HepG2 (cell line): Measurements from ENCODE around the gene TJAP1. TPM values are rescaled to one million over a fixed set of nuclear protein-coding genes. Genes with fewer than 3 reads are reported as not detected.

ENCODE experiments used
- JUN ChIP-seq: sonication (generic); formaldehyde crosslinking; IDR thresholded peaks from 2 replicates; pipeline ENCODE4 v1.4.0; 2020; ENCODE audit warnings: mild to moderate bottlenecking, missing genetic modification reagents
- MTF2 ChIP-seq: sonication (generic); formaldehyde crosslinking; IDR thresholded peaks from 2 replicates; pipeline ENCODE4 v1.5.0; 2020; ENCODE audit warnings: missing genetic modification reagents, borderline replicate concordance
- NR1H2 ChIP-seq: sonication (generic); formaldehyde crosslinking; IDR thresholded peaks from 2 replicates; pipeline ENCODE4 v1.8.1; 2022; ENCODE audit warnings: low read depth, missing genetic modification reagents, borderline replicate concordance
- NR2F1 ChIP-seq, 2 experiments: fragments of 450-650 bp in 1 of 2; formaldehyde crosslinking in 1 of 2; IDR thresholded peaks; 2 replicates each; pipeline versions ENCODE4 v1.5.0 to v1.6.1; 2016 to 2020; ENCODE audit warnings: mild to moderate bottlenecking in 1 of 2, missing compliant biosample characterization in 1 of 2, missing genetic modification reagents in 1 of 2, moderate library complexity in 1 of 2
- REPIN1 ChIP-seq: sonication (generic); formaldehyde crosslinking; IDR thresholded peaks from 2 replicates; pipeline ENCODE4 v1.8.0; 2022; ENCODE audit warnings: missing genetic modification reagents, low read depth, mild to moderate bottlenecking, borderline replicate concordance
- SP1 ChIP-seq, 2 experiments: fragments of 450-650 bp in 1 of 2; sonication (generic) in 1 of 2; formaldehyde crosslinking in 1 of 2; IDR thresholded peaks; 2 replicates each; pipeline versions ENCODE4 v1.4.0 to v1.6.1; 2016 to 2020; ENCODE audit warnings: missing genetic modification reagents in 1 of 2
- U2AF1 ChIP-seq: fragments of 200-400 bp; formaldehyde crosslinking; optimal IDR thresholded peaks from 2 replicates; pipeline ENCODE3; 2017; ENCODE audit warnings: mild to moderate bottlenecking, low read depth, low read length
- ZNF383 ChIP-seq: sonication (generic); formaldehyde crosslinking; IDR thresholded peaks from 2 replicates; pipeline ENCODE4 v1.4.0; 2020; ENCODE audit warnings: missing genetic modification reagents, mild to moderate bottlenecking, borderline replicate concordance
- ZNF44 ChIP-seq: sonication (generic); formaldehyde crosslinking; IDR thresholded peaks from 2 replicates; pipeline ENCODE4 v1.5.1; 2020; ENCODE audit warnings: mild to moderate bottlenecking, missing genetic modification reagents
- ZNF530 ChIP-seq: sonication (generic); formaldehyde crosslinking; IDR thresholded peaks from 2 replicates; pipeline ENCODE4 v1.5.0; 2020; ENCODE audit warnings: low read depth, mild to moderate bottlenecking, missing genetic modification reagents
- polyA plus RNA-seq, 8 experiments: library from polyadenylated mRNA; depleted of rRNA in 3 of 8; stranded (reverse) in 7 of 8; unstranded in 1 of 8; fragments of >200 nt; fragmentation: Illumina TruSeq in 4 of 8; extraction: Trizol in 4 of 8; gene quantifications; 2 replicates each; pipeline versions ENCODE4 v1.2.1 to v1.2.3, GENCODE V29; 2011 to 2016; ENCODE audit warnings: low read depth in 4 of 8, missing spikeins in 1 of 8, mixed read lengths in 1 of 8; ENCODE audit not compliant: insufficient read depth in 1 of 8
- total RNA-seq, 5 experiments: library from RNA; depleted of rRNA; stranded (reverse); fragments of >200 nt; fragmentation: Illumina TruSeq; extraction: Trizol; gene quantifications; 2 replicates each; pipeline ENCODE4 v1.2.3, GENCODE V29; 2016; ENCODE audit warnings: low read depth in 1 of 5
- TF ChIP-seq, protein P1 (sequence below), 2 experiments: fragments of 450-650 bp in 1 of 2; sonication (generic) in 1 of 2; formaldehyde crosslinking; IDR thresholded peaks; 2 replicates each; pipeline versions ENCODE4 v1.5.0 to v1.8.0; 2020 to 2022; ENCODE audit warnings: mild to moderate bottlenecking in 1 of 2, missing genetic modification reagents in 1 of 2
- TF ChIP-seq, protein P2 (sequence below): sonication (generic); formaldehyde crosslinking; IDR thresholded peaks from 2 replicates; pipeline ENCODE4 v1.5.1; 2020; ENCODE audit warnings: mild to moderate bottlenecking, missing genetic modification reagents, borderline replicate concordance
- TF ChIP-seq, protein P3 (sequence below): sonication (generic); formaldehyde crosslinking; IDR thresholded peaks from 2 replicates; pipeline ENCODE4 v1.5.0; 2020; ENCODE audit warnings: missing genetic modification reagents
- TF ChIP-seq, protein P4 (sequence below): IDR thresholded peaks from 2 replicates; pipeline ENCODE4 v1.6.1; 2016; ENCODE audit warnings: low read depth, control low read depth
- TF ChIP-seq, protein P5 (sequence below): sonication (generic); formaldehyde crosslinking; IDR thresholded peaks from 2 replicates; pipeline ENCODE4 v1.8.0; 2022; ENCODE audit warnings: missing genetic modification reagents, mild to moderate bottlenecking, borderline replicate concordance

TJAP1 gene
- total and polyA plus RNA-seq, 2 of the 13 experiments (the other 11 are each of a cell fraction or from before 2014, with no cell fraction given): 15.7 to 41.6 TPM

DNA sequence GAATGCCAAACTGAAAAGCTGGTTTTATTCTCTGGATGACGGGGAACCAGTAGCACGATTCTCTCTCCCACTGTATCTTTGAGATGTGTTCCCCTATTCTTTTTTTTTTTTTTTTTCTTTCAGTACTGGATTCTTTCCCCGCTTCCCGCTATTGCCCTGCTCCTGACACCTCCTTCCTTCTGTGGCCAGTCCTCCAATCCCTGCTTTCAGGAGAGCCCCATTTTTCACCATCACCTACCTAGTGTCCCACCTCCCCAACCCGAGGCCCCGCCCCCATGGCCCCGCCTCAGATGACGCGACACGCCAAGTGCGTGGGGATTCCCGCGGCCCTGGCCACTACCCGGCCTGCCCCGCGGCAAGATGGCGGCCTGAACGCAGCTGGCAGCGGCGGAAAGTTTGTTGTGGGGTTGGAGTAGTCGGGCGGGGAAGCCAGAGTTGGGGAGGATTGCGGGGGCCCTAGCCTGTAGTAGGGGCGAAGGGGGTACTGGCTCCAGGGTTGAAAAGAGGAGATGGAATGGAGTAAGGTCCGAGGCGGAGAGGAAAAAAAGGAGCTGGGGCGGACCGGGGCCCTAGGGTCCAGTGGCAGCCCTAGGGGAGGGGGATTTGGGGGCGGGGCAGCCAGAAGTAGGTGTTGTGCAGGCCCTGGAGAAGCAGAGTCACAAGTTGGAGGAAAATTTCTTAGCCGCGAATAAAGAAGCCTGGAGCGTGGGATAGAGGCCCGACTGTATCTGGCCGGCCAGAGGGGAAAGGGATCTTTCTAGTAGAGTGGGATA, at the start of gene TJAP1 (continued):
- TF ChIP-seq, protein P1, sequence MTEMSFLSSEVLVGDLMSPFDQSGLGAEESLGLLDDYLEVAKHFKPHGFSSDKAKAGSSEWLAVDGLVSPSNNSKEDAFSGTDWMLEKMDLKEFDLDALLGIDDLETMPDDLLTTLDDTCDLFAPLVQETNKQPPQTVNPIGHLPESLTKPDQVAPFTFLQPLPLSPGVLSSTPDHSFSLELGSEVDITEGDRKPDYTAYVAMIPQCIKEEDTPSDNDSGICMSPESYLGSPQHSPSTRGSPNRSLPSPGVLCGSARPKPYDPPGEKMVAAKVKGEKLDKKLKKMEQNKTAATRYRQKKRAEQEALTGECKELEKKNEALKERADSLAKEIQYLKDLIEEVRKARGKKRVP (CRISPR knock-in tag; IDR thresholded peaks at IDR 0.05): peak in 1 of 2 experiments; percentile 67; a peak in 2 of 4 replicates
- TF ChIP-seq ZNF530 (no peak), NR1H2 (0 out of 2 replicates have a peak, but pooled peaks have one; percentile 30), SP1 (IDR thresholded peaks at IDR 0.05) (no peak), SP1 (CRISPR knock-in tag; IDR thresholded peaks at IDR 0.05) (peak; percentile 89), ZNF383 (CRISPR knock-in tag) (0 out of 2 replicates have a peak, but pooled peaks have one; percentile 66), ZNF44 (CRISPR knock-in tag) (no peak), U2AF1 (no peak), NR2F1 (CRISPR knock-in tag; IDR thresholded peaks at IDR 0.05) (no peak), MTF2 (CRISPR knock-in tag) (no peak), REPIN1 (peak; percentile 71; the same call in 1 of the 2 replicates), JUN (0 out of 2 replicates have a peak, but pooled peaks have one; percentile 36)
- TF ChIP-seq, protein P2, sequence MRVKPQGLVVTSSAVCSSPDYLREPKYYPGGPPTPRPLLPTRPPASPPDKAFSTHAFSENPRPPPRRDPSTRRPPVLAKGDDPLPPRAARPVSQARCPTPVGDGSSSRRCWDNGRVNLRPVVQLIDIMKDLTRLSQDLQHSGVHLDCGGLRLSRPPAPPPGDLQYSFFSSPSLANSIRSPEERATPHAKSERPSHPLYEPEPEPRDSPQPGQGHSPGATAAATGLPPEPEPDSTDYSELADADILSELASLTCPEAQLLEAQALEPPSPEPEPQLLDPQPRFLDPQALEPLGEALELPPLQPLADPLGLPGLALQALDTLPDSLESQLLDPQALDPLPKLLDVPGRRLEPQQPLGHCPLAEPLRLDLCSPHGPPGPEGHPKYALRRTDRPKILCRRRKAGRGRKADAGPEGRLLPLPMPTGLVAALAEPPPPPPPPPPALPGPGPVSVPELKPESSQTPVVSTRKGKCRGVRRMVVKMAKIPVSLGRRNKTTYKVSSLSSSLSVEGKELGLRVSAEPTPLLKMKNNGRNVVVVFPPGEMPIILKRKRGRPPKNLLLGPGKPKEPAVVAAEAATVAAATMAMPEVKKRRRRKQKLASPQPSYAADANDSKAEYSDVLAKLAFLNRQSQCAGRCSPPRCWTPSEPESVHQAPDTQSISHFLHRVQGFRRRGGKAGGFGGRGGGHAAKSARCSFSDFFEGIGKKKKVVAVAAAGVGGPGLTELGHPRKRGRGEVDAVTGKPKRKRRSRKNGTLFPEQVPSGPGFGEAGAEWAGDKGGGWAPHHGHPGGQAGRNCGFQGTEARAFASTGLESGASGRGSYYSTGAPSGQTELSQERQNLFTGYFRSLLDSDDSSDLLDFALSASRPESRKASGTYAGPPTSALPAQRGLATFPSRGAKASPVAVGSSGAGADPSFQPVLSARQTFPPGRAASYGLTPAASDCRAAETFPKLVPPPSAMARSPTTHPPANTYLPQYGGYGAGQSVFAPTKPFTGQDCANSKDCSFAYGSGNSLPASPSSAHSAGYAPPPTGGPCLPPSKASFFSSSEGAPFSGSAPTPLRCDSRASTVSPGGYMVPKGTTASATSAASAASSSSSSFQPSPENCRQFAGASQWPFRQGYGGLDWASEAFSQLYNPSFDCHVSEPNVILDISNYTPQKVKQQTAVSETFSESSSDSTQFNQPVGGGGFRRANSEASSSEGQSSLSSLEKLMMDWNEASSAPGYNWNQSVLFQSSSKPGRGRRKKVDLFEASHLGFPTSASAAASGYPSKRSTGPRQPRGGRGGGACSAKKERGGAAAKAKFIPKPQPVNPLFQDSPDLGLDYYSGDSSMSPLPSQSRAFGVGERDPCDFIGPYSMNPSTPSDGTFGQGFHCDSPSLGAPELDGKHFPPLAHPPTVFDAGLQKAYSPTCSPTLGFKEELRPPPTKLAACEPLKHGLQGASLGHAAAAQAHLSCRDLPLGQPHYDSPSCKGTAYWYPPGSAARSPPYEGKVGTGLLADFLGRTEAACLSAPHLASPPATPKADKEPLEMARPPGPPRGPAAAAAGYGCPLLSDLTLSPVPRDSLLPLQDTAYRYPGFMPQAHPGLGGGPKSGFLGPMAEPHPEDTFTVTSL (CRISPR knock-in tag): no peak; the same call in 1 of the 2 replicates
- TF ChIP-seq, protein P3, sequence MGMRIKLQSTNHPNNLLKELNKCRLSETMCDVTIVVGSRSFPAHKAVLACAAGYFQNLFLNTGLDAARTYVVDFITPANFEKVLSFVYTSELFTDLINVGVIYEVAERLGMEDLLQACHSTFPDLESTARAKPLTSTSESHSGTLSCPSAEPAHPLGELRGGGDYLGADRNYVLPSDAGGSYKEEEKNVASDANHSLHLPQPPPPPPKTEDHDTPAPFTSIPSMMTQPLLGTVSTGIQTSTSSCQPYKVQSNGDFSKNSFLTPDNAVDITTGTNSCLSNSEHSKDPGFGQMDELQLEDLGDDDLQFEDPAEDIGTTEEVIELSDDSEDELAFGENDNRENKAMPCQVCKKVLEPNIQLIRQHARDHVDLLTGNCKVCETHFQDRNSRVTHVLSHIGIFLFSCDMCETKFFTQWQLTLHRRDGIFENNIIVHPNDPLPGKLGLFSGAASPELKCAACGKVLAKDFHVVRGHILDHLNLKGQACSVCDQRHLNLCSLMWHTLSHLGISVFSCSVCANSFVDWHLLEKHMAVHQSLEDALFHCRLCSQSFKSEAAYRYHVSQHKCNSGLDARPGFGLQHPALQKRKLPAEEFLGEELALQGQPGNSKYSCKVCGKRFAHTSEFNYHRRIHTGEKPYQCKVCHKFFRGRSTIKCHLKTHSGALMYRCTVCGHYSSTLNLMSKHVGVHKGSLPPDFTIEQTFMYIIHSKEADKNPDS (CRISPR knock-in tag): no peak
- TF ChIP-seq, protein P4, sequence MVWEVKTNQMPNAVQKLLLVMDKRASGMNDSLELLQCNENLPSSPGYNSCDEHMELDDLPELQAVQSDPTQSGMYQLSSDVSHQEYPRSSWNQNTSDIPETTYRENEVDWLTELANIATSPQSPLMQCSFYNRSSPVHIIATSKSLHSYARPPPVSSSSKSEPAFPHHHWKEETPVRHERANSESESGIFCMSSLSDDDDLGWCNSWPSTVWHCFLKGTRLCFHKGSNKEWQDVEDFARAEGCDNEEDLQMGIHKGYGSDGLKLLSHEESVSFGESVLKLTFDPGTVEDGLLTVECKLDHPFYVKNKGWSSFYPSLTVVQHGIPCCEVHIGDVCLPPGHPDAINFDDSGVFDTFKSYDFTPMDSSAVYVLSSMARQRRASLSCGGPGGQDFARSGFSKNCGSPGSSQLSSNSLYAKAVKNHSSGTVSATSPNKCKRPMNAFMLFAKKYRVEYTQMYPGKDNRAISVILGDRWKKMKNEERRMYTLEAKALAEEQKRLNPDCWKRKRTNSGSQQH (CRISPR knock-in tag): peak; percentile 64; the same call in 1 of the 2 replicates
- TF ChIP-seq, protein P5, sequence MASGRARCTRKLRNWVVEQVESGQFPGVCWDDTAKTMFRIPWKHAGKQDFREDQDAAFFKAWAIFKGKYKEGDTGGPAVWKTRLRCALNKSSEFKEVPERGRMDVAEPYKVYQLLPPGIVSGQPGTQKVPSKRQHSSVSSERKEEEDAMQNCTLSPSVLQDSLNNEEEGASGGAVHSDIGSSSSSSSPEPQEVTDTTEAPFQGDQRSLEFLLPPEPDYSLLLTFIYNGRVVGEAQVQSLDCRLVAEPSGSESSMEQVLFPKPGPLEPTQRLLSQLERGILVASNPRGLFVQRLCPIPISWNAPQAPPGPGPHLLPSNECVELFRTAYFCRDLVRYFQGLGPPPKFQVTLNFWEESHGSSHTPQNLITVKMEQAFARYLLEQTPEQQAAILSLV: 0 out of 2 replicates have a peak, but pooled peaks have one; percentile 4
